Raji (cell line): ENCODE measurements around the gene DAPK3.

ENCODE experiments used
- POLR2A ChIP-seq: IDR thresholded peaks from 2 replicates; pipeline ENCODE4 v1.6.1; 2011; ENCODE audit warnings: low read depth, low read length, control low read depth; ENCODE audit not compliant: insufficient read depth

Gene DAPK3

DNA sequence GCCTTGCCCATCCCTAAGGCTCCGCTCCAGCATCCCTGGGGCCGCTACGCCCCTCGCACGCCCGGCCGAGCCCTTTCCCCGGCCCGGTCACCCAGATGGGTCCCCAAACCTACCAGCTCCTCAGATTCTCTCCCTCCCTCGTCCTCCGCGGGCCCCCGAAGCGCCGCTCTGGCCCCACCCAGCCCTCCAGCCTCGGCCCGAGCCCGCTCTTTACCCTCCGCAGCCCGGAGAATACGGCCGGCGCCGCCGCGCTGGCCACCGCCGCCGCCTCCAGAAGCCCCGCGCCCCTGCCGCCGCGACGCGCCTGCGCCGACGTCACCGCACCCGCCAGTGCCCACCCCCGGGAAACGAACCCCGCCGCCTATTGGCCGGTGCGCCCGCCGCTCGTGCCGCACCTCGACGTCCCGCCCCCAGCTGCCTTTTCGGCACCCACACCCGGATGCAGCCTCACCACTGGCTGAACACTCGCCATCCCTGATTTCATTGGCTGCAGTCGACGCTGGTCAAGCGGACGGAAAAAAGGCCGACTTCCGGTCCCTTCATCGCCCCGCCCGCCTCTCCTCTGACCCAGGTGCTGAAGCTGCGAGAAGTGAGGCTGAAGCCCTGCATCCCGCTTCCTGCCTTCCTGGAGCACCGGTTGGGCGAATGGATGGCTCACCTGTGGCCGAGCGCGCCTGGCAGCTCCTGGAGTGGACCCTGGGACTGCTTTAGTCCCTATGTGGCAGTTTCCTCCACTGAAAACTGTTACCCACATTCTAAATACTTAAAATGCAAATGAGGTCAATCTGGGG is at the start of gene DAPK3:
Gene DAPK3, minus strand, starts transcription at position 292 of the 791 bp plus-strand sequence. CDS start 1,364 bp downstream, outside the sequence.
- peak; percentile 64 for TF ChIP-seq POLR2A

DNA sequence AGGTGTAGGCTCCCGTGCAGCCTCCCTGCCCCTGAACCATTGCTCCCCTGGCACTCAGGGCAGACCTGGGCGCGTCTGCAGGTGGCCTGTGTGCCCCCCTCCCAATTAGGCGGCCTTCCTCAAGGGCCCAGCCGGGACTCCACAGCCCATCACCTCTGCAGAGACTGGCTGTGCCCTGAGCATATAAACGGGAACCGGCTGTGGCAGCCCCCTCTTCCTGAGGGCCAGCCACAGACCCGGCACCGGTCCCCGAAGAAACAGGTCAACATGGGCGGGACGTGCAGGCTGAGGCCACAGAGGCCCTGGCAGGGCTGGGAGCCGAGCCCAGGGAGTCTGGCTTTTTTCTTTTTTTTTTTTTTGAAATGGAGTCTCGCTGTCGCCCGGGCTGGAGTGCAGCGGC is 48.7 kb upstream of the DAPK3 start:
- TF ChIP-seq POLR2A = no peak

DNA sequence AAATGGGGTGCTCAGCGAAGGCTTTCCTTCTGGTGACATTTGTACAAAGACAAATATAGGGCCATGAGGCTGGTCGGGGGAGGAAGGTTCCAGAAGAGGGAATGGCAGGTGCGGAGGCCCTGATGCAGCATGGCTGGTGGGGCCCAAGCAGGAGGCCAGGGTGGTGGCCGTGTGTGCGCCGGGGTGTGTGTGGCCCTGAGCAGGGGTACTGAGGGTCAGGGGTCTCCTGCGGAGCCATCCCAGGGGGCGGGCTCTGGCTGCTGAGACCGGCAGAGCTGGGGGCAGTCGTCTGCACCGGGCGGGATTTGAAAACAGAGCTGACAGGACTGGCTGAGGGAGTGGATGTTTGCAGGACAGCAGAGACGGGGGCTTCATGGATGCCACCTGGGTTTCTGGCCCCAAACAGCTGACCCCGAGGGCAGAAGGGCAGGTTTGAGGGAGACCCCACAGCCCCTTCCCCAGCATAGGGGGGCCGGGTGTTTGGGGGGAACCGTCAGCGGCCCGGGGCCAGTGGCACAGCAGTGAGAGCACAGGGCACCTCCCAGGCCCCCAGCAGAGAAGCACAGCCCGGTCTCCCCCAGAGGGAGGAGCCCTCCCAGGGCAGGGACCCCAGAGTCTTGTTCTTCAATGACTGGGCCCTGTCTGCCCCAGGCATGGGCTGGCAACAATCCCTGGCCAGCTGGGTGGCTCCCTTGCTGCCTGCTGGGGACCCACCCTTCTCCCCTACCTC is 48.0 kb upstream of the DAPK3 start:
- no peak for TF ChIP-seq POLR2A

DNA sequence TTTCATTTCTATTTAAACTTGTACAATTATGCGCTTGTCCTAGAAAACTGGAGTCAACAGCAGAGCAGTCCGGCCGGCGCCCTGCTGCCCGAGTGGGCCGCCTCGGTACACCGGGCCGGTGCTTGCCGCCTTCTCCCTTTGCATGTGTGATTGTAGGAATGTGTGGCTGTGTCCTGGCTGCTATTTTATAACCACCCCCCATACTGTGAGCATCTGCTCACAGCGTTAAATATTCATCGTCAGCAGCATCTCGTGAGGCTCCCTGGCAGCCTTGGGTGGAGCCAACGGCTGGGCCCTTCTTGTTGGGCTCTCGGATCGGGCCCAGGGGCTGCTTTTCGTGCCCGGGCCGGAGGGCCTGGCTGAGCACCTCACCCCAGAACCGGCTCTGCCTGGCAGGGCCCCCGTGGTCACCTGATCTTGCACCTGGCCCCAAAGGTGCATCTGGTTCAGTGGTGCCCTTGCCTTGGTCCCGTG is 47.3 kb upstream of the DAPK3 start:
- TF ChIP-seq POLR2A = no peak

DNA sequence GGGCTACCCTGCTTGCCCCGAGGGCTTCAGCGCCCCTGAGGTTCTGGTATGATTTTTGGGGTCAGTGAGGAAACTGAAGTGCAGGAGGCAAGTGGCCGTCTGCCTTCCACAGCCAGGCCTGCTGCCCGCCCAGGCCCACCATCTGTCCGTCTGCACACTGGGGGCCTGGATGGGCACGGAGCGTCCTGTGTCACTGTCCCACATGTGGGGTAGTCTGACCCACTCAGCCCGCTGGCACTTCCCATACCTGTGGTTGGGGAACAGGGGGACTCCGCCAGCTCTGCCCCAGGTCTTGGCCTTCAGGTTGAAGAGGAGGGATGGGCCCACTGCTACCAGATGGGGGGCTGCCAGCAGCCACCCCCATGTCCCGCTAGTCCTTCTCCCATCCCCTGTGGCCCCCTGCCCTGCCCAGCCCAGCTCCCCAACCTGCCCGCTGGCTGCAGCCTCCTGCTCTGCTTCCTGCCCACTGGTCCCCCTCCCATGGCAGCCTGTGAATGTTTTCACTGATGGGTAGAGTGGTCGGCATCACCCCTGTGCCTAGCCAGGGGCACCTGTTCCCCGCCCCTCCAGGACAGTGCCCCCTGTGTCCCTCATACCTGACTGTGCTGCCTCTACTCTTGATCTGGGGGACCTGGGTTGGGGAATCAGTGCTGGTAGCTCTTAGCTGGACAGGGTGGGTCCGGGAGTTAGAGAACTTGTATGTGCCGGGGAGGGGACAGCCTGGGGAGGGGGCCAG is 46.2 kb upstream of the DAPK3 start:
- no peak for TF ChIP-seq POLR2A

DNA sequence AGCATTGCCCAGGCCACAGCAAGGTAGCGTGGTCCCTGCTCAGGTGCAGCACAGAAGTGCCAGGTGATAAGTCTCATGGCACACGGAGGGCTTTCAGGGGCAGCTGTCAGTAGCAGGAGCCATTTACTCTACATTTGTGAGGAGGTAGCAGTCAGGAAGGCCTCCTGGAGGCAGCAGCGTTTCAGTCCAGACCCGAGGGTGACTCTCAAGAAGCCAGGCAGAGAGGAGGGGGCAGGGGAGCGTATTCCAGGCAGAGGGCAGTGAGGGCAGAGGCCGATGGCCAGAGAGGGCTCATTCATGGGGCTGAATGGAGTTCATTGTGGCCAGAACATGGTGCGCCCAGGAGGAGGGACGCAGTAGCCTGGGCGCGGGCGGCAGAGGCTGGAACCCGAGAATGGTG is 45.6 kb upstream of the DAPK3 start:
- TF ChIP-seq POLR2A = no peak

DNA sequence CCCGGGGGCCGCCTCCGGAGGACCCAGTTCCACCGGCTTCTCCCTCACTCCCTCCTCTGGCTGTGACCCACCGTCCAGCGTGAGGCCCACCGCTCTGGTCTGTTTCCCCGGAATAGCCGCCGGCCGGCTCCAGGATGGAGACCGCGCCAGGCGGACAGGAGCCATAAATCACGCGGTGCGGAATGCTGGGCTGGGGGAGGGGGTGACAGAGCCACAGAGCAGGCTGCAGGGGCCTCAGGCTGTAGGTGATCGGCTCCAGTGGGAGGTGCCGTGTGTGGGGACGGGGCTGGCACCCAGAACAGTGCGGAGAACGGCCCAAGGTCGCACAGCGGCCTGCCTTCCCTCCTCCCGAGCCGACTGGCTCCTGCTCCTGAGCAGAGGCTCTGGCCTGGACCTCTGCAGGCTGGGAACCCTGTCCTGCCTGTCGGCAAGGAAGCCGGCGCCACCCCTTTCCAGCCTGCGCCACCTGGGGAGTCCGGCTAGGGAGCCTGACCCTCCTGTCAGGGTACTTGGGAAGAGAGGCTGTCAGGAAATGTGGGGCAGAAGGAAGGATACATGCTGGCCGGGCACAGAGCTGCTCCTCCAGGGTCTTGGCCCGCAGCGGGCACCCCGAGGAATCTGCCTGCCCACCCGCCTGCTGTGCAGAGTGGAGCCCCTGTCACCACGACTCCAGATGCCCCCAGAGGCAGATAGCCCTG is 45.0 kb upstream of the DAPK3 start:
- TF ChIP-seq POLR2A = no peak

DNA sequence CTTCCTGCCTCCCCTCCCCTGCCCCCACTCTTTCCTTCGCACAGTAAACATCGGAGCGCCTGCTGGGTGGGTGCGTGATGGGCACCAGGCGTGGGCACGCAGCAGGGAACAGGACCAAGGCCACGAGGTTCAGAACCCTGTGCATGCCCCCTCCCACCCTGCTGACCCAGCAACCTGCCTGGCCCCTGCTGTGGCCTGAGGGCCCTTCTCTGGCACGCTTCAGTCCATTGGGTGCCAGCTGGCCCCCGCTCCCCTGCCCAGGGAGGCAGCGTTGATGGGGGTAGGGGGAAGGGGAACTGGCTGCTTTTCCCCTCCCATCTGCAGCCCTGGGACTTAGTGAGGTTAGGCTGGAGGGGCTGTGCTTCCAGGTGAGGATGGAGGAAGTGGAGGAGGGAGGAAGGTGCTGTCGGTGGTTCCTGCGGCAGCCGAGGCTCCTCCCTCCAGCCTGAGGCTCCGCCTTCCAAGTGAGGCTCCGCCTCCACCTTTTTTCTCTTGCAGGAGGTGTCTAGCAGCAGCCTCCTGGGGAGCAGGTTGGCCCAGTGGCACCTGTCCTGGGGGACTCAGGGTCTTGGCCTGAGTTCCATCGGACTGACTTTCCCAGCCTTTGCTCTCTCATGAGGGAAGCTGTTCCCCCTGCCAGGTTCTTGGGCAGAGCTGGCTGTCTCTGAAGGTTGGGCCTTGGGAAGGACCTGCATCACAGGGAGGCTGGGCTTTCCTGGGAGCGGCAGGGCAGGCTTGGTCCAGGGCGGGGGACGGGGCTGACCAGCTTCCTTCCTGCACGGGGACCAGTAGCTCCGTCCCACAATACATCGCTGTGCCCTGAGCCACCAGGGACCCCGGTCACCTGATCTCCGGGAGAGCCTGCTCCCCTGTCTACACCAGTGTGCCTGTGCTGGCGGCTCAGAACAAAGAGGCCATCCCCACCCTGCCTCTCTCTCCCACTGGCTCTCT is 43.9 kb upstream of the DAPK3 start:
- no peak for TF ChIP-seq POLR2A

DNA sequence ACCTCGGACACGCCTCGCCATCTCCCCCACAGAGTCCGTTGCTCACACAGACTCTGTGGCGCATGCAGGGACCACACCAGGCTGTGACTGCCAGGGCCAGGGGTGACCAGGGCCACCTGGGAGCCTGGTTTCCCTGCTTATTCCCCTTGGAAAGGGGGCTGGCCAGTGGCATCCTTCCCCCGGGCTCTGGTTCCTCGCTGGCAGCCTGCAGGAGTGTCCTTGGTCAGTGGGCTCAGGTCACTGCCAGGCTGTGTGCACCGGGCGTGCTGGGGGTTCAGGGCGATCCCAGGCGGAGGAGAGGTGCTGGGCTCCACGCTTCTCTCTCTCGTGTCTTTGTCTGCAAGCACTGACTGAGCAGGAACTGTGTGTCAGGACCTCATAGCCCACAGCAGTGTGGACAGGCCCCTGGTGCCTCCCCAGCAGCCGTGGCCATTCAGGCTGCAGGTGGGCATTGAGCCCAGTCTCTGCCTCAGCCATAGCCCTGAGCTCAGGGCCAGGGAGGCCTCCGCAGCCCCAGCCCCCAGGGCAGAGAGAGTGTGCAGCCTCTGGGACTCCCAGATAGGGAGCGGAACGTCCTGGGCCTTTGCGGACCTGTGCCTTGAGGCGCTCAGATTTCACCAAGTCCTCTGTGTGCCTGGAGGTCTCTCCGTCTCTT is 43.1 kb upstream of the DAPK3 start:
- TF ChIP-seq POLR2A = no peak

DNA sequence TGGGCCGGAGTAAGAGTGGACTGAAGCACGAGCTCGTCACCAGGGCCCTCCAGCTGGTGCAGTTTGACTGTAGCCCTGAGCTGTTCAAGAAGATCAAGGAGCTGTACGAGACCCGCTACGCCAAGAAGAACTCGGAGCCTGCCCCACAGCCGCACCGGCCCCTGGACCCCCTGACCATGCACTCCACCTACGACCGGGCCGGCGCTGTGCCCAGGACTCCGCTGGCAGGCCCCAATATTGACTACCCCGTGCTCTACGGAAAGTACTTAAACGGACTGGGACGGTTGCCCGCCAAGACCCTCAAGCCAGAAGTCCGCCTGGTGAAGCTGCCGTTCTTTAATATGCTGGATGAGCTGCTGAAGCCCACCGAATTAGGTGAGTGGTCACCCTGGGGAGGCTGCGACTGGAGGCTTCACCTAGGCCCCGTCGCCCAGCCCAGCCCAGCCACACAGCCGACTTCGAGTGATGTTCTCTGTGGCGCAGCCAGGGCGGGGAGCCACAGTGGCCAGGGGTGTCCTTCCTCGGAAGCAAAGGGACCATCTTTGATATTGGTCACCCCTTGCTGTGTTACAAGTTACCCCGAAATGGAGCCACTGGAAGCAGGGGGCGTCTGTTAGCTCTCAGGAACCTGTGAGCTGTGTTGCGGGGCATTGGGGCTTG is 42.2 kb upstream of the DAPK3 start:
- no peak for TF ChIP-seq POLR2A

DNA sequence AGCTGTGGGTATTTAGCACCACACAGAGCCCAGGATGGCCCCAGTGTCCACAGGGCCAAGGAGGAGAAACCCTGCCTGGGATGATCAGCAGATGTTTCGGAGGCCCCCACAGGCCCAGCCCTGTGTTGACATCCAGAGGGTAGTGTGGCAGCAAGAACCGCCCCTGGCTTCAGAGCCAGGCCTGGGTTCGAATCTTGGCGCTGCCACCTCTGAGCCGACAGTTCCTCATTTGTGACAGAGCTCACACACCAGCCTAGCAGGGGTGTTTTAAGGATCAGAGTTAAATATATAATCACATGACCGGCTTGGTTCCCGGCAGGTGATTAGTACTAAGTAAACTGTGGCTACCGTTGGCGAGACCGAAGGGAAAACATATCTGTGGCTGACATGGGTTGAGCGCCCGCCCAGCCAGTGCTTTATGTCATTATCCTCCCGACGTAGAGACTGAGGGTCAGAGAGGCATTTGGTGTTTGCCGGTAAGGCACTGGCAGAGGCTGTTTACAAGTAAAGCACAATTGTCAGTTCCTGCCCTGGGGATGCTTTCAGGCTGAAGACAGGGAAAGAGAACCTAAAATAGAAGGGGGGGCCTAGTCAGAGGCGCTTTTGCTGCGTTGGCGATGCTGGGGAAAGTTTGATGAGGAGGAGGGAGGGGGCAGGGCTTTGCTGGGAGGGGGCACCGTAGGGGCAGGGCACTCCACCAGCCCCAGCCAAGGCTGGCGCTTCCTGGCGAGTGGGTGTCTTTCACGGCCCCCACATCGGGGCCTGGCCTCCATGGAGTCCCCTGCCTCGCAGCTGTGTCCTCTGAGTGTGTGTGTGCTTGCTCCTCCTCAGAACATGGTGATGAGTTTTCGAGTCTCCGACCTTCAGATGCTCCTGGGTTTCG is 41.4 kb upstream of the DAPK3 start:
- no peak for TF ChIP-seq POLR2A

DNA sequence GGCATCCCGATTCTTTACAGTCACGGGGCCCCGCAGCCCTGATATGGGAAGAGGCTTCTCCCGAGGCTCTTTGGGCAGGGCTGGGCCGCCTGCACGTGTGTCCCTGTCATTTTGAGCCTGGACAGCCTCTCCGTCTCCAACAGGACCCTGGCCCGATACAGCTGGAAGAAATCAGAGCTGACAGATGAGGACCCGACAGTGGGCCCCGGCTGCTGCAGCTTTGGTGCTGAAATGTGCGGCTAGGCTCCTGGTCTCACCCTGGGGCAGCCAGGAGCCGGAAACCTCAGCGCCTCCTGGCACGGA is 39.9 kb upstream of the DAPK3 start:
- TF ChIP-seq POLR2A = no peak
